Measurements from ENCODE around the gene PEAK1.
A peak's percentile ranks its signal among the peaks of the same experiment; 100 is the strongest.
"Not testable (repeated sequence)": the region's sequence is repeated elsewhere in the genome, so short reads cannot be mapped to it uniquely, and the experiment has no call there.

PEAK1 gene

DNA sequence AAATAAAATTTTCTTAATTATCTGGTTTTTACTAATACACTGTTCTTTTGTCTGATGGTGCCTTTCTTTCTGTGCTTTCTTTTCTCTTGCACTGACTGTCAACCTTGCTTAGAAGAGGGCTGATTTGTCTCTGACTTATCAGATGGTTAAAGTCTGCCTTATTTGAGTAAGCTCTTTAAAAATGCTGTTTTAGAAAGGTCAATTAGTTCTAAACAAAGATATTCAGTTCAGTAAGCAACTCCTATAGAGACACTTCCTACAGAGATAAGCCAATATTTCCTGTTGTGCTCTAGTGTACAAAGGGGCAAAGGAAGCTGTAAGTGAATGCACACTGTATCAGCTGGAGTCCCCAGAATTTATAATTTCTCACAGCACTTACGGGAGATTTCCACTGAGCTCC, 195.6 kb downstream of the PEAK1 start:
- DNase-seq (ENCODE audit: low read depth): peak; percentile 4

DNA sequence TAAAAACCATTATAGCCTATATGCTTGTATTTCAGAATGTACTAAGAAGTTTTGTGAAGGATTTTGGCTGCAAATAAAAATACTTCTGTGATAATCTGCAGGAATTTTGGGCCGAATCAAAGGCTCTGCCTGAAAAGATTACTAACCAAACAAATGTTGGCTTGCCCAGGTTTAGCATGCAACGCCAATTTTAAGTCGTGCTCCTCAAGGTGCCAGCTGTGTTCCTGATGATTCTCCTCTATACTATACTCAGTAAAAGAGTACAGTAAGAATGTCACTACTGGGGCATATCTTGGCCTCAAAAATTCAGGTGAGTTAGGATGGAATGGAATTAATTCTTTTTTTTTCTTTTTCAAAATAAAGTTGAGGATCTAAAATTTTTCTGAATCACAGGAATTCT, 198.2 kb downstream of the PEAK1 start:
- DNase-seq (ENCODE audit: low read depth): no peak

DNA sequence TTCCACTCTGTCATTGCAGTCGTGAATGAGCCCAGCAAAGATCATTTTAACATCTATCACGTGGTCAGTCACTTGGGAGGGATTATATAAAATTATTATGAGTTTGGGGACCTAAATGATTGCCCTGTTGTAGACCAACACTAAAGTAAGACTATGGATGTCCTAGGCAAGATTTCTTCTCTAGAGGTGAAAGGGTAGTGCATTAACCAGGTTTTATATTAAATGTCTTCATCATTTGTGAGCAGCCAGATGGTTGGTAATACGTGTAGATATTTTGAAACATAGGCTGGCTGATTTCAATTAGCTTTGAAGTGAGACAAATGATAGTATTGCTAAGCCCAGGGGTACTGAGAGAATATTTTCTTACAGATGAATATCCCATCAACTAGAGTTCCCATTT, 198.7 kb downstream of the PEAK1 start:
- DNase-seq (ENCODE audit: low read depth): no peak

DNA sequence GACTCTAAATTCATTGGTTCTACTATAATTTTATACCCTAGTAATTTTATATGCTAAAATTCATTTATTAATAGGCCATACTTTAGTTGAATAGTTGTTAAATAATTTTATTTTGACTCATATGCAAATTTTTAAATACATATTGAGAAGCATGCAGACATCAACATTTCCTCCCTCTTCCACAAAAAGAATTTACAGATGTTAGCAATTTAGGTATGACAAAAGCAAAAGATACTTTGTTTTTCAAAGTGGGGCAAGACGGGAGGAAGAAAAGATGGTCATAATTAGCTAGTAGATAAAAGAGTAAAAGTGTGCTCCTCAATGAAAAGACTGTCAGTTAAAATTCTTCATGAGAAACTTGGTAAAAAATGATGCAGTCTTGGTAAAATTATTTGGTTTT, 200.1 kb downstream of the PEAK1 start:
- no peak for DNase-seq (ENCODE audit: low read depth)

DNA sequence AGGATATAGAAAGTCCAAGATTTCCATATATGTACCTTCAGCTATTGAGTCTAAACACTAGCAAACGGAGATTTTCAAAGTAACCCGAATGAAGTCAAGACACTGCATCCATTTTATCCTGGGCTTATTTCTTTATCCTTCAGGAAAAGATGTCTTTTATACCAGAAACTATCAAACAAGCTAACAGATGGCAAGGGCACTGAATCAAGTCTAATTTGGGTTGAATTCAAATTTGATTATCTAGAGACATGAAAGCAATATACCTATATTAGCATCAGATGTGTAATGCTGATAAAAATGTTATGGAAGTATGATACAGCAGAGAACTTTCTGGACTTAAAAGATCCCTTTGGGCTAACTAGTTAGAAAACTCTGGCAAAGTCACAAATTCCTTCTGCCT, 210.7 kb downstream of the PEAK1 start:
- DNase-seq (ENCODE audit: low read depth): no peak

DNA sequence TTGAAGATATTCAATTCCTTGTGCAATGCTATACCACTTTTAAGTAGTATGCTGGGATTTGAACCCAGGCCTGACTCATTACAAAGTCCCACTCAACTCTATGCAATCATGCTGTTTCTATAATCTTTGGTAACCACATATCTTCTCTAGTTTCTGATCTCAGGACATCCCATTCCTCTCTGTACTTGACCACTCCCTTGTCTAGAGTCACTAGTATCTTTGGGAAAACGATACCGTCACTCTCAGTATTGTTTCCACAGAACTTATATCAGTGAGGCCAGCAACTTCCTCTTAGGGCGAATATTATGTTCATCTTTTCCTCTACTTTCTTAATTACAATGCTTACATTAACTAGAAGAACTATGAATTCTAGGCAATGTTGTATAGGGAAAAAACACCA, 211.7 kb downstream of the PEAK1 start:
- DNase-seq (ENCODE audit: low read depth): no peak

DNA sequence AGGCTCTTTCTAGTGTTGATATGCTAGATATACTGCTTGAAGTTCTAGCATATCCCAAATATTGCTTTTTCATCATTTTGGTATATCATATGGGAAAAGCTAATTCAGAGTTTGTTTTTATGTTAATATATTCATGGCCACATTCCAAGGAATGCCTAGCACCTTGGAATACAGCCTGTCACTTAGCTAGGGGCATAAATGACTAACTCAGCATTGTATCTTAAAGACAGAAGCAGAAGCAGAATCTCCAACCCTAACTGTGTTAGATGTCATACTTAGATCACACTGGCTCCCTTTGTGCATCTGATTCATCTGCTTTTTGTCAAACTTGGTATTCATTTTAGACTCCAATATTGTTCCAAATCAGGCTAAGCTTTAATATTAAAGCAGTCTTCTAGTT, 218.2 kb downstream of the PEAK1 start:
- no peak for DNase-seq (ENCODE audit: low read depth)

DNA sequence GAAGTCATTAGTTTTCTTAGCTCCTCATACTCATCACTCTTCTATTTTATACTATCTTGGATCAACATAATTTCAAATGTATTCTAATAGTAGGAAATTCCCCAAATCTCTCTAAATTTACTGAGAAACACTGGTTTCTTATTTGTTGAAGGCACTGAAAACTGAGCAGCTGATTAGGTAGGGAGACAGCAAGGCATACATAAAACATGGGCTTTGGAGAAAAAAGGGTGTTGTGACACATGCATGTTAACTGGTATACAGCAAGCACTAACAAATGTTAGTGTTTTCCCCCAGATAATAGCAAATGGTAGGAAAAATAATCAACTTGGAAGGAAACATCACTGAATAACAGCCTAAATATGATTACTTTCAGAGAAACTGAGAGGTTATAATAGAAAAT, 223.5 kb downstream of the PEAK1 start:
- no peak for DNase-seq (ENCODE audit: low read depth)

DNA sequence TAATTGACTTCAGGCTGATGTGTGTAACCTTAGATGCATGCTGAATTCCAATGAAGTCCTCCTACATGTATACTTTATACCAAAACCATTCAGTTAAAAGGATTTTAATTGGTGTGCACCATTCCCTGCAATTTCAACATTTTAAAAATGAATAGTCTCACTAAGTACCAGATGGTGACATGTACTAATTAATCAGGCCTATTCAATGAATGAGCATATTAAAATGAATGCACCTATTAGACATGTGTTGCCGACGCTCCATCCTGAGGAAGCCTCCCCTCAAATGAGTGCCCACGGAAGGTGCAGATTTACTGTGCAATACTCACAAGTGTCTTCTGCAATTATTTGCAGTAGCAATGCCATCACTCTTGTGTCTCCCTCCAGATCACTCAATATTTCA, 224.3 kb downstream of the PEAK1 start:
- no peak for DNase-seq (ENCODE audit: low read depth)

DNA sequence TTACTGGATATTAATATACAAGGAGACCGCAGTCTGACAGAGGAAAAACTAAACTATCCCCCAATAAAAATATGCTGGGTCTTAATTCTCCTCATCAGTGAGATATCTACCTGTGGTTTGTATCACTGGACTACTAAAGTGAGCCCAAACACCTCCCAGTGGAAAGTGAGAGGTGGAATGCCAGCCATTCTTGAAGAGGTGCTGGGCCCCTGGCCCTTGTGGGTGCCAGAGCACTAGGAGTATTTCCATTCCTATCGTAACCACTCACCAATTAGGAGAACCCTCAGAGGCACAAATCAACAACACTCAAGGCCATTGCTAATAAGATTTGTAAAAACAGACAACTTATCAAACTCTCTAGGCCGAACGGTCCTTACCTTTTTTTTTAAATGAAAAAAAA, 227.5 kb downstream of the PEAK1 start:
- no peak for DNase-seq (ENCODE audit: low read depth)

DNA sequence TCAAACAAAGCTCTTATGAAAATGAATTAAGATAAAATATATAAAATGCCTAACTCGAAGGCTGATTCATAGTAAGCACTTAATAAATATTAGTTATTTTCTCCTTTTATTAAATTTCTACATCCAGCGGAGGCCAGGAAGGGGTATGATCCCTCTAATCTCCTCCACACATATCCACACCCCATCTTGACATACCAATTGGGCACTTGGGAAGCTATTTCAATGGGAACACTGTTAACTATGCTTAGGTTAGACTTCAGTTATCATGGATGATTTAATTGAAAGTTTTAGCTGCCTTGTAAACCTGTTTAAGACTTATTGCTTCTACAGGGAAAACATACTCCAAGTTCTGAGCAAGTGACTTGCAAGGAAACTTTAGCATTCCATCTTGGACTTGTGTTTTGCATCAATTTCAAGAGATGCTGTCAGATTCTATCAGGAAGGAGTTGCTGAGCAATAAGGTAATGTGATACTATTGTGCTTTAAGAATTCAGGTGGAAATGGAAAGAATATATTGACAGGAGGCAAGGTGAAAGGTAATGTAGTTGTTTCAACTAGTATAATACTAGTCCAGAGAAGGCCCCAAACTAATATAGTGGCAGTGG, 228.6 kb downstream of the PEAK1 start:
- DNase-seq (ENCODE audit: low read depth): no peak

DNA sequence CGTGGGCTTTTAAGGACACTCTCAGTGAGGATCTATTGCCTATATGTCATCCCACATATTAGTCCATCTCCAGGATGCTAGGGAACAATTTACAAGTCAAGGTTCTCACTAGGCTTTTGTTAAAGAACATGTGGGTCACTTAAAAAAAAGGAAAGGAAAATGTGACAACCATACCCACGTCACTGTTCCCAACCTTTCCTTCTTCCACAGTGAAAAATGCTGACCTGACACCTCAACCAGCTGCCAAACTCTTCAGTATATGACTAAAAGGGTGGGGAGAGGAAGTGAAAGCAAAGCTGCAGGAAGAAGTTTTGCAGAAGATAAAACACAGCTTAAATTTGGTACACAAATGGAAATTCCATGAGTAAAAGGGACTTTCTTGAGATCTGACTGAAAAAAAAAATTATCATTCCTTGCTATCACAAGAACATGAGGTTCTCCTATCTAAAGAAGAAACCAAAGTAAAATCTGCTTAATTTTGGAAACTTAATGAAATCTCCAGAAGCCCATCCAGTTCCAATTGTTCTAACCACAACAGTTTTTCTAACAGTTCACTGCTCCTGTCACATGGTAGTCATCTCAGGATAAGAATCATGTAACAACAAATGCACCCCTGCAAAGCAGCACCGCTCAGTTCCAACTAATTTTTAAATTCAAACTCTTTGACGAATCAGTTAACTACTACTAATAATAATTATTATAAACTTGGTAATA, 232.0 kb downstream of the PEAK1 start:
- no peak for DNase-seq (ENCODE audit: low read depth)

DNA sequence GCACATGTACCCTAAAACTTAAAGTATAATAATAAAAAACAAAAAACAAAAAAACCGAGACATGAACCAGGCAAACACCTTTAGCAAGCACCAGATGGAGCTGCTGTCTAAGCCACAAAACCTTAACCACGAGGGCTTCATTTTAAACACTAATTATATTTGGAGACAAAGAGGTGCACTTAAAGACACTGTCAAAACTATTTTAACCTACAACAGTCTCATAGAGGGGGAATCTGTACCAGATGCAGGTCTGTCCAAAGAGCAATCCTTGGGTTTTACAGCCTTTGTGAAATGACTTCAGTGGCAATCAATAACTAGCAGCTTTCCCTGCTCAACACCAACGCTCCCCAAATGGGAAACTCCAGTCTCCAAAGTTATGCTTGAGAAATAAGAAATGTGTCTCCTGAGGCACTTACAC, 233.3 kb downstream of the PEAK1 start:
- DNase-seq (ENCODE audit: low read depth): peak; percentile 42

DNA sequence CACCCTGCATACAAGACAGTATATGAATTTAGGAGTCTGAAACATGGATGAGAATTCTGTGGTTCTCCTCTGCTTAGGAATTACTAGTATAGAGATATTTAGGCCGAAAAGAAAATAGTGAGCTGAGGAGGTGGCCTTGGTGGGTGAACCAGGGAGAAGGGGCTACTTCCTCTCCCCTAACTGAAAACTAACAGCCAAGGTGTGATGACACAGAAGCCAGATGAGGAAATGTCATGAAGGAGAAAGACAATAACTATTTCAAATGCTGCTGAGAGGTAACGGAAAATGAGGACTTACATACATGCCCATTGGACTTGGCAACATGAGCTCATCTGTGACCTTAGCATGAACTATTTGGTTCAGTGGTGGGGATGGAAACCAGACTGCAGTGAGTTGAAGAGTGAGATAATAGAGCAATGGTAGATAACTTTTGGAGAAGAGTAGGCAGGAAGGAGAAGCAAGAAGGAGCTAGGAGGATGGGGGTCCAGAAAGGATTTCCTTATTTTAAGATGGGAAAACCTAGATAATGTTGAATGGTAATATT, 234.6 kb downstream of the PEAK1 start:
- DNase-seq (ENCODE audit: low read depth): peak; percentile 36

DNA sequence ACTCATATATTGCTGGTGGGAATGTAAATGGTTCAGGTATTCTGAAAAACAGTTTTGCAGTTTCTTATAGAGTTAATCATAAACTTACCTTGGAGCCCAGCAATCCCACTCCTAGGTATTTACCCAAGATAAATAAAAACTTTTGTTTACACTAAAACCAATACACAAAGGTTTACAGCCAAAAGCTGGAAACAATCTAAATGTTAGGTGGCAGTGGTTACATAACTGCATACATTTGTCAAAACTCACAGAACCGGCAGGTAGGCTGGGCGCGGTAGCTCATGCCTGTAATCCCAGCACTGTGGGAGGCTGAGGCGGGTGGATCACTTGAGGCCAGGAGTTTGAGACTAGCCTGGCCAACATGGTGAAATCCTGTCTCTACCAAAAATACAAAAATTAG, 235.6 kb downstream of the PEAK1 start:
- not testable (repeated sequence) for DNase-seq (ENCODE audit: low read depth)

DNA sequence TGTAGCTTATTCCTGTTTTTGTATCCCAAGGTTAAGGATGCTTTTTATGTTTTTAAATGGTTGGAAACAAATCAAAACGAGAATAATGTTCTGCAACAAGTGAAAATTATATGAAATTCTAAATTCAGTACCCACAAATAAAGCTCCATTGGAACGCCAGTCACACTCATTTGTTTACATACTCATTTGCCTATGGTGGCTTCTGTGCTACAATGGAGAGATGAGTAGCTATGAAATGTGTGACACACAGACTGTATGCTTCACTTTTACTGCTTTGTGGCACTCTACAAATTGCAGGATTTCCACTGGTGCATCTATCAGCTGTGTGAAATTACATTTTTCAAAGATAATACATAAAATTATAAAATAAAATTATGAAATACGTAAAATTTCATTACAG, 236.8 kb downstream of the PEAK1 start:
- no peak for DNase-seq (ENCODE audit: low read depth)

DNA sequence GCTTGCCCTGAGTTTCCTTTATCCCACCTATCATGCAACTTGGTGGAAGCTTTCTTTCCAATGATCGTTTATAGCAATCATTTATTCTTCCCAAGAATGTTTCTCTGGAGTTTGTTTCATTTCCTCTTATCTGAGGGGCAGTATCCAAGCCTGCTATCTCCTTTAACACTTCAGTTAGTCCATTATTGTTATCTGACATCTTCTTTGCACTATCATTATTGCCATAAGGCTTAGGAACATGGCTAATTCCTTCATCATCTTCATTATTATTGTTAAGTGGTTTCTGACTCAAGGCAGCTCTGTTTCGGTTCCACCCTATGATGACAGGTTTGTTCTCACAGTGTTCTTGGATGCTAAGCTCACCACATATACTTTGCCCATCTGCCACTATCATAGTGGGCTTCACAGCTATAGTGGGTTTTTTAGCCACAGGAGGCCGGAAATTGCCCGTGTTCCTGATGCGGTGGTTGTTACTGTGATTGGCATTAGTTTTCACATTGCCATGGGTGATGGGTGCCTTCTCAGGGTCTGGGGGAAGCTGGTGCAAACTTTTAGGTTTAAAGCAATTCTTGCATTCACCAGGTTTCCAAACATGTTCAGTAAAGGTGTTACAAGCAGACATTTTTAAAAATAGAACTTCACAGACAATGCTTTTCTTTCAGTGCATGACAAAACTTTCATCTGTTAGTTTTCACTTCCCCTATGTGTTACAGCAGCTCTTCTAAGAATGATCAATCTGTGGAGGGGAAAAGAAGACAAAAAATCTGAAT, 238.4 kb downstream of the PEAK1 start:
- DNase-seq (ENCODE audit: low read depth): no peak

DNA sequence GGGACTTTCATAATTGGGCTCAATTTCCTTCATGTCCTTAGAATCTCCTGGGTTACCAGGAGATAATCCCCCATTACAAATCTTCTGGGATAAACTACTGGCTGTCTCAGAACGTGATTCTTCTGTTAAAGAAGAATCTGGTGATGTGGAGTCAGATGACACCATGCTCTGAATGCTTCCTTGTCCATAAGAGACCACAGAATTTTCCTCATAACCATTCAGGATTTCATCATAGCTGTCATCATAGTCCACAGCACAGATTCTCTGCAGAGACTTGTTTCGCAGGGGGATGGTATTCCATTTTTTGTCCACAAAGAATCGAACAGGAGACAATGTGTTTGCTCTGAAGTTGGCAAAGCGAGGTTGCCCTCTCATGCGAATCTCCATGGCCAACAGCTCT, 239.1 kb downstream of the PEAK1 start:
- peak; percentile 97 for DNase-seq (ENCODE audit: low read depth)

DNA sequence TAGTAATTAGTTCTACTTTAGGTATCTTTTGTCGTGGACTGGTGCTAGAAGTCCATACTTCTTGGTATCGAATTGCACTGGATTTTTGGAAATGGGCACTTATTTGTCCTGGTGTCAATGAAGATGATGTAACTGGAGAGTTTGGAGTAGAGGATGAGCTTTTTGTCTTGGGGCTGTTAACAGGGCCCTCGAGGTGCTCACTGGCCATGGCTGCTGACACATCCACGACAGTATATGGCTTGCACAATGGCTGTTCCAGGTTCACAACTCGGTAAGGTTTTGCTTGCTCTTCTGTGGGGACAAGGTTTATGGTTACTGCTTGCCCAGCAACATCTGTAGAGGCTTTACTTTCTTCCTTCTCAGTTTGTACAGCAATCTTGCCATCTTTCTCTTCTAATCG, 239.6 kb downstream of the PEAK1 start:
- DNase-seq (ENCODE audit: low read depth): no peak

DNA sequence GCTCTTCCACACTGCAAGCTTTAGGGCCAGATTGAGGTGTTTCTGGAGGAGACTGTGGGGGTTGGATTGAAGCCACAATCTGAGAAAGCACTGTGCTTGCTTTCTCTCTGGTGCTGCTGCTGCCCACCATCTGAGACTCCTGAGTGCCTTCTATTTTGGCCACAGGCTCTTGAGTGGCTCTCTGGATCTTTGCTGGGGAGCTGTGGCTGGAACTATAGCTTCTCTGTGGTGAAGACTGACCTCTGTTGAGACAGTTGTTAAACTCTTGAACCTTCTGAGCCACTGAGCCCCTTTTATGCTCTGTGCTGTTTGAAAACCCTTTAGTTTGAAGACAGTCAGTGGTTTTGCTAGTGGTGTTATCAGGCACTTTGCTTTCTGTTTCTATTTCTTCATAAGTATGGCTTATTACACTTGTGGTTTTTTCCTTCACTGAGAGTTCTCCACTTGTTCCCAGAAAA, 240.3 kb downstream of the PEAK1 start:
- DNase-seq (ENCODE audit: low read depth): peak; percentile 73

DNA sequence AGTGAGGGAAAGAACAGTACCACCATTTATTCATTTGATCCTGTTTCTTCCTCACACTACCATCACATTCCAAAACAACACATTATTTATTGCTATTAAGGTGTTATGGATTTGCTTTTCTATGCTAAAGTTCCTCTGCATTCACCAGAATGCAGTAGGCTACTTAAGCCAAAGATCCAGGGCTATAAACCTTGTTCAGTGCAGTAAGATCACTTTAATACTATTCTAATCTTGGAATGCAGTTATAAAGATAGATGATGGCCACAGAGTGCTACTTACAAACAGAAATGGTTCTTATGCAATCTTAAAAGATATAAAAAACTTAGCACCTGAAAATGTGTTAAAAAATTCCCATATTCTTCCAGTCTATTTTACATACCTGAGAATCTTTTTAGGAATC, 241.5 kb downstream of the PEAK1 start:
- peak; percentile 62 for DNase-seq (ENCODE audit: low read depth)

DNA sequence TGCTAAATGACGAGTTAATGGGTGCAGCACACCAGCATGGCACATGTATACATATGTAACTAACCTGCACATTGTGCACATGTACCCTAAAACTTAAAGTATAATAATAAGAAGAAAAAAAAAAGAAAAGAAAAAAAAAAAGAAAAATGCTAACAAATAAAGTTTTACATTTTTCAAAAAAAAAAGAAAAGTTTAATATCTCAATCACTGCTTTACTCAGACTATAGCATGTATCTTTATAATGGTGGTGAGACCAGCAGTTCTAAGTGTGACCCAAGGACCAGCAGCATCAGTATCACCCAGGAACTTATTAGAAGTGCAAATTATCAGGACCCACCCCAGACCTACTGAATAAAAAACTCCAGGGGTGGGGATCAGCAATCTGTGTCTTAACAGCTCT, 243.8 kb downstream of the PEAK1 start:
- not testable (repeated sequence) for DNase-seq (ENCODE audit: low read depth)

DNA sequence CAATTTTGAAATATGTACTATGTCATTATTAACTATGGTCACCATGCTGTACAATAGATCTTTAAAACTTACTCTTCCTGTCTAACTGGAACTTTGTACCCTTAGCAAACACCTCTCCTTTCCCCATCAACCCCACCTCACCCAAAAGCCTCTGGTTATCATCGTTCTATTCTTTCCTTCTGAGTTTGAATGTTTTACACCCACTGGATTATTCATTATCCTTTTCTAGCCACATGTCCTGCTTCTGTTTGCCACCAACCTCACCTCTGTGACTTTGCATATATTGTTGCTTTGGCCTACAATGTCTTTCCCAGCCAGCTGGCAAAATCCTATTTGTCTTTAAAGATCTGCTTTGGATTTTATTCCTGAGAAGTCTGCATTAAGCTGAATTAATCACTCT, 246.4 kb downstream of the PEAK1 start:
- no peak for DNase-seq (ENCODE audit: low read depth)

Data from amniotic epithelial cell (primary cell).